ENCODE measurements around the gene MTHFS.
A peak's percentile ranks its signal among the peaks of the same experiment; 100 is the strongest.

The MTHFS gene

GRCh38 chr15:79875213-79875612 is 21.6 kb downstream of the MTHFS start:
- DNase-seq (ENCODE audit: low spot score) = no peak

GRCh38 chr15:79874242-79874641 is 22.6 kb downstream of the MTHFS start:
- peak; percentile 69 for DNase-seq (ENCODE audit: low spot score)

- DNase-seq (ENCODE audit: low spot score) = no peak
Measured at GRCh38 chr15:79872358-79873017, 24.3 kb downstream of the MTHFS start.

GRCh38 chr15:79868554-79868953 is 28.3 kb downstream of the MTHFS start:
- no peak for DNase-seq (ENCODE audit: low spot score)

GRCh38 chr15:79863886-79864285 is 32.9 kb downstream of the MTHFS start:
- no peak for DNase-seq (ENCODE audit: low spot score)

- DNase-seq (ENCODE audit: low spot score) = no peak
Measured at GRCh38 chr15:79862191-79862590, 34.6 kb downstream of the MTHFS start.

- no peak for DNase-seq (ENCODE audit: low spot score)
Measured at GRCh38 chr15:79860661-79861060, 36.2 kb downstream of the MTHFS start.

- no peak for DNase-seq (ENCODE audit: low spot score)
Measured at GRCh38 chr15:79858469-79858868, 38.3 kb downstream of the MTHFS start.

- peak; percentile 24 for DNase-seq (ENCODE audit: low spot score)
Measured at GRCh38 chr15:79853492-79854328, 43.1 kb downstream of the MTHFS start.

GRCh38 chr15:79849789-79850188 is 47.0 kb downstream of the MTHFS start:
- no peak for DNase-seq (ENCODE audit: low spot score)

GRCh38 chr15:79846539-79846938 is 50.3 kb downstream of the MTHFS start:
- no peak for DNase-seq (ENCODE audit: low spot score)

GRCh38 chr15:79844221-79844620 is 52.6 kb downstream of the MTHFS start:
- DNase-seq (ENCODE audit: low spot score) = no peak

- no peak for DNase-seq (ENCODE audit: low spot score)
Measured at GRCh38 chr15:79837846-79838245, 59.0 kb downstream of the MTHFS start.

- no peak for DNase-seq (ENCODE audit: low spot score)
Measured at GRCh38 chr15:79834495-79834894, 62.3 kb downstream of the MTHFS start.

- no peak for DNase-seq (ENCODE audit: low spot score)
Measured at GRCh38 chr15:79832367-79833120, 64.3 kb downstream of the MTHFS start.

GRCh38 chr15:79831604-79832003 is 65.2 kb downstream of the MTHFS start:
- DNase-seq (ENCODE audit: low spot score) = no peak

- no peak for DNase-seq (ENCODE audit: low spot score)
Measured at GRCh38 chr15:79829950-79830349, 66.9 kb downstream of the MTHFS start.

- DNase-seq (ENCODE audit: low spot score) = no peak
Measured at GRCh38 chr15:79828447-79828846, 68.4 kb downstream of the MTHFS start.

- DNase-seq (ENCODE audit: low spot score) = no peak
Measured at GRCh38 chr15:79826800-79827199, 70.0 kb downstream of the MTHFS start.

- DNase-seq (ENCODE audit: low spot score) = no peak
Measured at GRCh38 chr15:79824136-79824701, 72.6 kb downstream of the MTHFS start.

GRCh38 chr15:79820820-79821219 is 76.0 kb downstream of the MTHFS start:
- no peak for DNase-seq (ENCODE audit: low spot score)

GRCh38 chr15:79820176-79820575 is 76.6 kb downstream of the MTHFS start:
- DNase-seq (ENCODE audit: low spot score) = no peak

All from COLO829 (cell line).